RWPE2 (cell line): Measurements from ENCODE around the gene GPR161.

ENCODE experiments used
- ATAC-seq: fragments of 200-7000 bp; cut with Tn5 transposase; 3 replicates; pipeline ENCODE4 v1.9.1; 2021; ENCODE audit warnings: low read depth
- DNase-seq: peaks from one replicate; pipeline ENCODE4 v3.0.0-alpha.2; 2020; ENCODE audit warnings: low spot score
- H3K27ac ChIP-seq: fragments of 450-650 bp; 2 replicates; pipeline ENCODE4 v1.5.1; 2017; ENCODE audit warnings: mild to moderate bottlenecking; ENCODE audit not compliant: poor library complexity, severe bottlenecking
- H3K27me3 ChIP-seq: fragments of 250-450 bp; sonication (Bioruptor Pico); 2 replicates; pipeline ENCODE4 v1.5.1; 2021; ENCODE audit warnings: mild to moderate bottlenecking, moderate library complexity; ENCODE audit not compliant: insufficient read depth, poor library complexity, severe bottlenecking
- H3K36me3 ChIP-seq: fragments of 250-450 bp; sonication (Bioruptor Pico); 2 replicates; pipeline ENCODE4 v1.5.1; 2020; ENCODE audit warnings: low read depth, mild to moderate bottlenecking, moderate library complexity
- H3K4me1 ChIP-seq: fragments of 250-450 bp; sonication (Bioruptor Pico); 2 replicates; pipeline ENCODE4 v1.5.1; 2021; ENCODE audit warnings: mild to moderate bottlenecking, moderate library complexity; ENCODE audit not compliant: insufficient read depth, poor library complexity, severe bottlenecking
- H3K4me3 ChIP-seq: fragments of 250-450 bp; sonication (Bioruptor Pico); 2 replicates; pipeline ENCODE4 v1.5.1; 2021; ENCODE audit warnings: mild to moderate bottlenecking, moderate library complexity; ENCODE audit not compliant: severe bottlenecking
- H3K9me3 ChIP-seq: fragments of 250-450 bp; sonication (Bioruptor Pico); 2 replicates; pipeline ENCODE4 v1.5.1; 2021; ENCODE audit warnings: mild to moderate bottlenecking, moderate library complexity; ENCODE audit not compliant: severe bottlenecking
- CTCF ChIP-seq: fragments of 450-650 bp; IDR thresholded peaks from one replicate; pipeline ENCODE4 v1.5.1; 2017; ENCODE audit warnings: mild to moderate bottlenecking, moderate library complexity; ENCODE audit not compliant: poor library complexity, severe bottlenecking

GPR161 gene

DNA sequence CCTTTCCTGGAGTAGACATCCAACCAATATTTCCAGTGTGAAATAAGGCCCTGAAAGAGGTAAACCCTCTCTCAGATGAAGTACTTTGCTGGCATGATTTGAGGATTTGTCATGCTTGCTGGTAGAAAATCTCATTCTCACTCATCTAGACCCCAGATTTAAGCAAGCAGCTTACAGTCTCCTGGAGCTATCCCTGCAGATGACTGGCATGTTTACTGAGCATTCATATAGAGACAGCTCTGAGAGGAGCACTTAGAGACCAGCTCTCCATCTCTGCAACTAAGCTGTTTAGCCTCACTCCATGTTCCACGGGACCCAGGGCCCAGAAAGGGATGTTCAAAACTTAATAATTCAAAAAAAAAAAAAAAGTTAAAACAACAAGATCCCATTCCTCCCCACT lies 34.2 kb downstream of the GPR161 start:
- no peak overlapping the region for H3K27ac ChIP-seq
- H3K27me3 ChIP-seq = no peaks in the 10 kb centered on the region
- DNase-seq (no peak), ATAC-seq (no peak)
- no peaks in the 10 kb centered on the region for H3K9me3 ChIP-seq
- TF ChIP-seq CTCF = no peak
- H3K4me3 ChIP-seq = no peak overlapping the region
- no peaks in the 10 kb centered on the region; the same call in 1 of the 2 replicates for H3K36me3 ChIP-seq
- no peaks in the 10 kb centered on the region for H3K4me1 ChIP-seq

DNA sequence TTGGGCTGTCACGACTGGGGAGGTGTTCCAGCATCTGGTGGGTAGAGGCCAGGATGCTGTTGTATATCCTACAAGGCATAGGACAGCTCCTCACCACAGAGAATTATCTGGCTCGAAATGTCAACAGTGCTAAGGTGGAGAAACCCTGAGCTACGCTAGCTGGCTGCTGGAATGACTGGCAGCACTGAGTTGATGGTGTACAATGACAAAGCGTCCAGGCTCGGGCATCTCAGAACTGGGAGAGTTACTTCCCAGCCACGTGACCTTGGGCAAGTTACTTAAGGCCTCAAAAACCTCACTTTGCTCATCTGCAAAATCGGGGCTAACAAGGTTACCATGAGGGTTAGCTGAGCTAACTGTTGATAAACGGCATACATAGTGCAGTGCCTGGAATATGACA lies 35.4 kb downstream of the GPR161 start:
- DNase-seq (no peak), ATAC-seq (no peak)
- Histone ChIP-seq H3K27me3 (no peaks in the 10 kb centered on the region), H3K4me3 (no peak overlapping the region), H3K27ac (no peak overlapping the region), H3K4me1 (no peaks in the 10 kb centered on the region), H3K9me3 (no peaks in the 10 kb centered on the region), H3K36me3 (peaks cover 3% of the 10 kb centered on the region; the same call in 1 of the 2 replicates)
- no peak for TF ChIP-seq CTCF

- Histone ChIP-seq H3K36me3 (peaks cover 3% of the 10 kb centered on the region; the same call in 1 of the 2 replicates), H3K9me3 (no peaks in the 10 kb centered on the region), H3K27me3 (no peaks in the 10 kb centered on the region), H3K27ac (no peak overlapping the region), H3K4me3 (no peak overlapping the region), H3K4me1 (no peaks in the 10 kb centered on the region)
- no peak for ATAC-seq
- no peak for DNase-seq
- TF ChIP-seq CTCF = no peak
Measured at GRCh38 chr1:168100315-168101002, 36.3 kb downstream of the GPR161 start.

- Histone ChIP-seq H3K4me1 (no peaks in the 10 kb centered on the region), H3K27me3 (no peaks in the 10 kb centered on the region), H3K4me3 (no peak overlapping the region), H3K9me3 (no peaks in the 10 kb centered on the region), H3K27ac (no peak overlapping the region), H3K36me3 (peaks cover 3% of the 10 kb centered on the region; the same call in 1 of the 2 replicates)
- TF ChIP-seq CTCF = no peak
- DNase-seq = no peak
- ATAC-seq = no peak
Measured at GRCh38 chr1:168099337-168099801, 37.4 kb downstream of the GPR161 start.

DNA sequence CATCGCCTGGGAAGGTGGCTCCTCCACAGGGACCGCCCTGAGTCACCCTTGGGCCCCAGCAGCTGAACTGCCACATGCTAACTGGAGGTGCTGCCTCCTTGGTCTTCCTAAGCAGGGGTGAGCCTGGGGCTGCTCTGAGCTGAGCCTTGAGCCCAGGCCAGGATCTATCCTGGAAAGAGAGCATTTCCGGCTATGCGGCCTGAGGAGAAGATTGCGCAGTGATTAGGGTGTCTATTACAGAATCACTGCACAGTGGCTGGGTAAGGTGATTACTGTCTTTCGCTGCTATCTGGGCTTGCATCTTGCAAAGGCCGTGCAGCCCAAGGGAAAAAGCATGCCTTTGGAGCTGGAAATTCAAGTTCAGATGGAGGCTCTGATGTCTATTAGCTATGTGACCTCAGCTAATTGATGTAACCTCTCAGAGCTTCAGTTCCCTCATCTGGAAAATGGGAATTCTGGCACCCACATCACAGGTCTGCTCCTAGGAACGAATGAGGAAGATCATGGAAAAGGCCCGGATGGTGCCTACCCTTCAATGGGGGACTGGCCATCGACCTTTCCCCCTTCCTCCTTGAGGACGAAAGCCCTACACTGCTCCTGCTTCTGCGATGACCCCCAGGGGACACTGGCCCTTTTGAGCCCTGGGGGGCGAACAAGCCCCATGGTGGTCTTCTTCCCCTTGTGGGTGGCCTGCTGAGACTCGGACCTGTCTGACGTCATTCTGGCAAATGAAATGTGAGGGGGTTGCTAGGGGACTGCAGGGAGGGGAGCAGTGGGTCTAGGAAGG lies 38.0 kb downstream of the GPR161 start:
- ATAC-seq (no peak), DNase-seq (no peak)
- H3K27ac ChIP-seq = no peak overlapping the region
- peaks cover 3% of the 10 kb centered on the region; the same call in 1 of the 2 replicates for H3K36me3 ChIP-seq
- no peak for TF ChIP-seq CTCF
- no peaks in the 10 kb centered on the region for H3K4me1 ChIP-seq
- no peak overlapping the region for H3K4me3 ChIP-seq
- no peaks in the 10 kb centered on the region for H3K9me3 ChIP-seq
- no peaks in the 10 kb centered on the region for H3K27me3 ChIP-seq
